Stimulated activated CD4-positive, alpha-beta T cell treated with anti-CD3 and anti-CD28 coated beads, Interleukin-15, amount 100 ng/mL, for 24 hours (primary cell): ENCODE measurements around the gene SP110.
"Not testable (repeated sequence)": the region's sequence is repeated elsewhere in the genome, so short reads cannot be mapped to it uniquely, and the experiment has no call there.

ENCODE experiments used
- DNase-seq: peaks from one replicate; pipeline ENCODE4 v3.0.0-alpha.2; 2020

The SP110 gene

DNA sequence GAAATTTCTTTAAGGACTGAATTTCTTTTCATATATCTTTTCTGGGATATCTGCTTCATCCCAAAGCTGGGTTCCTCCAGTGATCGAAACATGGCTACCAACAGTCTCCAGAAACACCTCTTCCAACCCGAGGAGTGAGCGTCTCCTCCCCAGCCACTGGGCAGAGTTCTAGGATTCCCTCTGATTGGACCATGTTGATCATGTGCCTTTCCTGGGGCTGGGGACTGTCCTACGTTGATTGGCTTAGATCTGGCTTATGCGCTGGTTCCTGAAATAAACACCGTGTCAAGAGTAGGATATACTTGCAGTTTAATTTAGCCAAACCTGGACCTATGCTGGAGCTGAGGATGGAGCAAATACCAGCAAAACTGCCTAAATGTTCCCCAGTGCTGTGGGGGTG, 95.5 kb downstream of the SP110 start:
- DNase-seq = no peak

DNA sequence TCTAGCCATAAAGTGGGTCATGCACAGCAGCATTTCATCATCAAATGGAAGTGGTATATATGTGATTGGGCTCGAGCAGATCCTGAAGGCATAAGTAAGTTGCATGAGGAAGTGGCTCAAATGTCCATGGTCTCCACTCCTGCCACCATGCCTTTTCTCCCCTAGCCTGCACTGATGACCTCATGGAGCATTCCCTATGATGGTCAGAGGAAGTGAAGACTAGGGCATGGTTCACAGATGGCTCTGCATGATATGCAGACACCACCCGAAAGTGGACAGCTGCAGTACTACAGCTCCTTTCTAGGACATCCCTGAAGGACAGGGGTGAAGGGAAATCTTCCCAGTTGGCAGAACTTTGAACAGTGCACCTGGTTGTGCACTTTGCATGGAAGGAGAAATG, 99.4 kb downstream of the SP110 start:
- DNase-seq = not testable (repeated sequence)

DNA sequence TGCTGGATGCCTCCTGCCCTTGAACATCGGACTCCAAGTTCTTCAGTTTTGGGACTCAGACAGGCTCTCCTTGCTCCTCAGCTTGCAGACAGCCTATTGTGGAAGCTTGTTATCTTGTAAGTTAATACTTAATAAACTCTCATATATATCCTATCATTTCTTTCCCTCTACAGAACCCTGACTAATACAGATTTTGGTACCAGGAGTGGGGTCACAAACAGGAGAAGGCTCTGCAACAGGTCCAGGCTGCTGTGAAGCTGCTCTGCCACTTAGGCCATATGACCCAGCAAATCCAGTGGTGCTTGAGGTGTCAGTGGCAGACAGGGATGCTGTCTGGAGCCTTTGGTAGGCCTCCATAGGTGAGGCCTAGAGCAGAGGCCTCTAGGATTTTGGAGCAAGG, 100.0 kb downstream of the SP110 start:
- not testable (repeated sequence) for DNase-seq
